ENCODE results near the gene SEH1L. TPM values are rescaled to one million over a fixed set of nuclear protein-coding genes. Genes with fewer than 3 reads are reported as not detected.

SEH1L gene
- total and polyA plus RNA-seq, 12 donors: 11.0 to 24.6 (median 17.7) TPM

DNA sequence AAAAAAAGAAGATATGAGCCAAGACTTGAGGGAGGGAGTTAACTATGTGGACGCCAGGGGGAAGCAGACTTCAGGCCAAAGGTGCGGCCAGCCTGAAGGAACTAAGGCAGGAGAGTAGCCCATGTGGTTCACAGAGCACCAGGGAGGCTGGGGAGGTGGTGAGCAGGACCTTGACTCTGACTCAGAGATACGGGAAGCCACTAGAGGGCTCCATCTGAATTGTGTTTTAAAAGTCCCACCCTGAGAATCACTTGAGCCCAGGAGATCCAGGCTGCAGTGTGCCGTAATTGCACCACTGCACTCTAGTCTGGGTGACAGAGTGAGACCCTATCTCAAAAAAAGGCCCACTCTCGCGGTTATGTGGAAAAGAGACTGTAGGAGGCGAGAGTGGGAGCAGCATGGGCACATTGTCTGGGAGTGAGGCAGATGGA lies 55.7 kb downstream of the SEH1L start:
- DNase-seq (peak in 1 of 2 donors; percentile 18), ATAC-seq (peak; percentile 58 to 94 (median 81))
- no peak overlapping the region for H3K27ac ChIP-seq
- H3K27me3 ChIP-seq: no peaks in the 10 kb centered on the region
- intact Hi-C loops (cut with DNase I): loop anchor here in 3 of 10 donors (5.0 to 10.0 kb wide), 2 partner anchors 101 to 159 kb away; no protein-coding TSS in a partner anchor
- no peak overlapping the region for H3K4me3 ChIP-seq
- 61 to 69% methylated on average over 7 of the region's 7 CpGs for WGBS, 2 donors
- TF ChIP-seq, protein P1, sequence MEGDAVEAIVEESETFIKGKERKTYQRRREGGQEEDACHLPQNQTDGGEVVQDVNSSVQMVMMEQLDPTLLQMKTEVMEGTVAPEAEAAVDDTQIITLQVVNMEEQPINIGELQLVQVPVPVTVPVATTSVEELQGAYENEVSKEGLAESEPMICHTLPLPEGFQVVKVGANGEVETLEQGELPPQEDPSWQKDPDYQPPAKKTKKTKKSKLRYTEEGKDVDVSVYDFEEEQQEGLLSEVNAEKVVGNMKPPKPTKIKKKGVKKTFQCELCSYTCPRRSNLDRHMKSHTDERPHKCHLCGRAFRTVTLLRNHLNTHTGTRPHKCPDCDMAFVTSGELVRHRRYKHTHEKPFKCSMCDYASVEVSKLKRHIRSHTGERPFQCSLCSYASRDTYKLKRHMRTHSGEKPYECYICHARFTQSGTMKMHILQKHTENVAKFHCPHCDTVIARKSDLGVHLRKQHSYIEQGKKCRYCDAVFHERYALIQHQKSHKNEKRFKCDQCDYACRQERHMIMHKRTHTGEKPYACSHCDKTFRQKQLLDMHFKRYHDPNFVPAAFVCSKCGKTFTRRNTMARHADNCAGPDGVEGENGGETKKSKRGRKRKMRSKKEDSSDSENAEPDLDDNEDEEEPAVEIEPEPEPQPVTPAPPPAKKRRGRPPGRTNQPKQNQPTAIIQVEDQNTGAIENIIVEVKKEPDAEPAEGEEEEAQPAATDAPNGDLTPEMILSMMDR (IDR thresholded peaks at IDR 0.05): peak; percentile 13 to 64 (median 46)
- peaks cover 0 to 69% (median 18%) of the 10 kb centered on the region in 9 donors for H3K36me3 ChIP-seq
- H3K4me1 ChIP-seq: peaks cover 0 to 9% (median 4%) of the 10 kb centered on the region in 9 donors
- no peaks in the 10 kb centered on the region for H3K9me3 ChIP-seq

DNA sequence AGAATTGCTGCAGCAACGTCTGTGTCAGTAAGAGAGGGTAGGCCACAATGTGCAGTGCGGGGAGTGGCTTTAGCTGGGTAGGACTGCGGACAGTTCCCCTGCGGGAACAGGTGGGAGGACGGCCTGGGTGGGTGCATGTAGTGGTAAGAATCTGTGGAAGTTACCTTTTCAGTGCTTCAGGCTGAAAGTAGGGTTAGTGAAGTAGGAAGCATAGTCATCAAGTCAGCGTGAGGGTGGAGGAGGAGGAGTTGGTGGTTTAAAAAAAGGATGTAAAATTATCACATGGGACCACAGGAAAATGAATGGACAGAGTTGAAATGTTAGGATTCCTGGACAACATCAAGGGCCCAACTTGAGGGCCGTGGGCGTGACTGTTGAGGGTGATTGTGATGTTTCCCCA lies 56.6 kb downstream of the SEH1L start:
- no peak overlapping the region for H3K27ac ChIP-seq
- TF ChIP-seq, protein P1 (IDR thresholded peaks at IDR 0.05): no peak
- no peak for ATAC-seq
- intact Hi-C loops (cut with DNase I): loop anchor here in 3 of 10 donors (5.0 to 10.0 kb wide), 2 partner anchors 100 to 158 kb away; no protein-coding TSS in a partner anchor
- H3K9me3 ChIP-seq: no peaks in the 10 kb centered on the region
- no peak for DNase-seq
- peaks cover 0 to 75% (median 24%) of the 10 kb centered on the region in 9 donors for H3K36me3 ChIP-seq
- no peaks in the 10 kb centered on the region for H3K27me3 ChIP-seq
- H3K4me3 ChIP-seq: no peak overlapping the region
- 87 to 90% methylated on average over 8 of the region's 8 CpGs for WGBS, 2 donors
- H3K4me1 ChIP-seq: peaks cover 0 to 9% (median 4%) of the 10 kb centered on the region in 9 donors

DNA sequence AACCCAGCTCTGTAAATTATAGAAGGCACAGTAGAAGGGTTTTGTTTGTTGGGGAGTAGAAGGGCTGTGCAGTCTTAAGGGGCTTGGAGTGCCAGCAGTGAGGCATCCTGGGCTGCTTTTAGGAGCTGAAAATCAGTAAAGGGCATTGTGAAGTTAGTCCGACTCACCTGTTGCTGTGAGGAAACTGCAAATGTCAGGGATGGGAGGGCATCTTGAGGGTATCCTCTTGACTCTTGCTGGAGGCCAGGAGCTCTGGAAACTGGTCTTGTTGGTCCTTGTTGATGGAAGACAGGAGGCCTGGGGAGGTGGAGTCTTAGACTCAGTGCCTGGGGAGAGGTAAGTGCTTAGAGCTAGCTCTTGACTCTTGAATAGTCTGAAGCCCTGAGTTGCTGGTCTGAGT lies 57.5 kb downstream of the SEH1L start:
- no peak overlapping the region for H3K4me3 ChIP-seq
- WGBS, 2 donors: 96 to 100% methylated on average over 1 of the region's 1 CpG
- H3K4me1 ChIP-seq: peaks cover 0 to 9% (median 4%) of the 10 kb centered on the region in 9 donors
- intact Hi-C loops (cut with DNase I): loop anchor here in 3 of 10 donors (5.0 to 10.0 kb wide), 3 partner anchors 100 to 157 kb away; no protein-coding TSS in a partner anchor
- TF ChIP-seq, protein P1 (IDR thresholded peaks at IDR 0.05): no peak
- H3K9me3 ChIP-seq: no peaks in the 10 kb centered on the region
- H3K36me3 ChIP-seq: peaks cover 0 to 75% (median 24%) of the 10 kb centered on the region in 9 donors
- DNase-seq (no peak), ATAC-seq (no peak)
- no peak overlapping the region for H3K27ac ChIP-seq
- H3K27me3 ChIP-seq: no peaks in the 10 kb centered on the region

DNA sequence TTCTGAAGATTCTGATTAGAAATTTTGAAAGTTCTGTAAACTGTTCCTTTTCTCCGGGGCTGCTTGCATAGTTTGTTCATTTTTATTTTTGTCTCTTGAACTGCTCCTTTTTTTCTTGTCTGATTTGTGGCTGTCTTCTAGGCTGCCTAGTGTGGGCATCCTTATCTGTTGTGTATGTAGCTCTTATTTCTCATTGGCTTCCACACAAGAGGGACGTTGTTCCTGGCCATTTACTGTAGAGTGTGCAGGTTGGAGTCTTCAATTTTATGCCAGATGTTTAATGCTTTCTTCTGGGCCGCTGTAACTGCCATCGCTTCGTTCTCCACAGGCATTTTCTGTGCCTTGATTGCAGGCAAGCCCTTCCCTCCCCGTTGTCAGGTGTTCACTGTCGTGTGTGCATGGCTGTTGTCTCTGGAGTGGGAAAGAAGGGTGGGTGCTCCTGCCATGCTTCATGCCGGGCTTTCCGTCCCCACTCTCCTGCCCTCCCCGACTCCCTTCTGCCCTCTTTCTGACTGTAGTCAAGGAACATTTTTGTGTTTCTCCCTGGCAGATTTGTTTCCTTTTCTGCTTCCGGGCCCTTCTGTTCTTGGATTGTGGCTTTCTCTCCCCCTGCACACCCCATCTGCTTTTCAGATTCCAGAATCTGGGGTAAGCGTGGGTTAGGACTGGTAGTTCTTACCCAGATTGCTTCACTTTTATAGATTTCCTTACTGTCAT lies 58.9 kb downstream of the SEH1L start:
- TF ChIP-seq, protein P1 (IDR thresholded peaks at IDR 0.05): no peak
- DNase-seq (no peak), ATAC-seq (peak in 3 of 8 donors; percentile 23 to 32 (median 23))
- H3K27ac ChIP-seq: no peak overlapping the region
- H3K9me3 ChIP-seq: no peaks in the 10 kb centered on the region
- no peaks in the 10 kb centered on the region for H3K27me3 ChIP-seq
- peaks cover 0 to 9% (median 4%) of the 10 kb centered on the region in 9 donors for H3K4me1 ChIP-seq
- H3K36me3 ChIP-seq: peaks cover 0 to 75% (median 14%) of the 10 kb centered on the region in 9 donors
- intact Hi-C loops (cut with DNase I): loop anchor here in 3 of 10 donors (5.0 to 10.0 kb wide), 3 partner anchors 98 to 156 kb away; no protein-coding TSS in a partner anchor
- 73 to 76% methylated on average over 12 of the region's 12 CpGs for WGBS, 2 donors
- H3K4me3 ChIP-seq: no peak overlapping the region

Measured in heart right ventricle (tissue), 16 donors.